SK-N-DZ (cell line): ENCODE results near the gene FKBP6.
"Not testable (repeated sequence)": the region's sequence is repeated elsewhere in the genome, so short reads cannot be mapped to it uniquely, and the experiment has no call there.

ENCODE experiments used
- DNase-seq: peaks from one replicate; pipeline ENCODE4 v3.0.0-alpha.2; 2015; ENCODE audit warnings: low spot score
- small RNA-seq, 2 experiments: library from RNA; depleted of rRNA; stranded (forward); fragments of <200 nt; gene quantifications; one replicate each; pipeline ENCODE3, GENCODE V24; 2014

Gene FKBP6

GRCh38 chr7:73394422-73394821, 66.5 kb downstream of the FKBP6 start:
- DNase-seq = no peak

- no peak for DNase-seq
Observed at GRCh38 chr7:73395538-73396503, 67.9 kb downstream of the FKBP6 start.

GRCh38 chr7:73397521-73398281, 69.7 kb downstream of the FKBP6 start:
- DNase-seq = peak; percentile 35

- DNase-seq = peak; percentile 78
Observed at GRCh38 chr7:73399185-73400050, 71.5 kb downstream of the FKBP6 start.

- not testable (repeated sequence) for DNase-seq
Observed at GRCh38 chr7:73404860-73405259, 76.9 kb downstream of the FKBP6 start.

Small RNA genes lying within 50 kb of the gene (small RNA-seq; reads per million reads assigned to genes)
- 0 reads per million in 2 experiments for gene RF00019
- 0 reads per million in 2 experiments for gene RNU6-1080P
